Activated T-cell treated with anti-CD3 and anti-CD28 coated beads, Interleukin-2, amount 50 U/mL, for 72 hours (primary cell): ENCODE data around the gene CCDC122. TPM values are rescaled to one million over a fixed set of nuclear protein-coding genes. Genes with fewer than 3 reads are reported as not detected.
"Not testable (repeated sequence)": the region's sequence is repeated elsewhere in the genome, so short reads cannot be mapped to it uniquely, and the experiment has no call there.

Experiments used
- ATAC-seq, 2 donors: fragments of 150-1000 bp; cut with Tn5 transposase; replicated peaks in 1 of 2; 2 replicates each; pipeline ENCODE4 v1.10.0; 2021; ENCODE audit warnings: moderate library complexity in 2 of 2, mild to moderate bottlenecking in 1 of 2
- DNase-seq, 2 donors: peaks; one replicate each; pipeline ENCODE4 v3.0.0; 2021 to 2022; ENCODE audit warnings: mixed read lengths in 1 of 2
- H3K27ac Mint-ChIP-seq: one replicate; pipeline ENCODE4 v1.8.0; 2022; ENCODE audit warnings: mild to moderate bottlenecking, moderate library complexity, mixed read lengths
- H3K27me3 Mint-ChIP-seq: one replicate; pipeline ENCODE4 v1.8.0; 2022; ENCODE audit warnings: low read depth, mixed read lengths
- H3K36me3 Mint-ChIP-seq, 2 donors: one replicate each; pipeline ENCODE4 v1.8.0; 2022; ENCODE audit warnings: mixed read lengths in 2 of 2, mild to moderate bottlenecking in 1 of 2; ENCODE audit not compliant: insufficient read depth in 2 of 2
- H3K4me1 Mint-ChIP-seq: one replicate; pipeline ENCODE4 v1.8.0; 2022; ENCODE audit warnings: low read depth, mixed read lengths
- H3K4me3 Mint-ChIP-seq, 2 donors: one replicate each; pipeline ENCODE4 v1.8.0; 2022; ENCODE audit warnings: mild to moderate bottlenecking in 2 of 2, mixed read lengths in 2 of 2, moderate library complexity in 2 of 2
- H3K9me3 Mint-ChIP-seq, 2 donors: one replicate each; pipeline ENCODE4 v1.8.0; 2022; ENCODE audit warnings: mixed read lengths in 2 of 2
- total RNA-seq, 2 donors: library from RNA; stranded (reverse); gene quantifications; one replicate each; pipeline ENCODE4 v1.2.3, GENCODE V29; 2022

CCDC122 gene
- total RNA-seq, 2 donors from 2014 or later, result 2.5 to 2.8 TPM

DNA sequence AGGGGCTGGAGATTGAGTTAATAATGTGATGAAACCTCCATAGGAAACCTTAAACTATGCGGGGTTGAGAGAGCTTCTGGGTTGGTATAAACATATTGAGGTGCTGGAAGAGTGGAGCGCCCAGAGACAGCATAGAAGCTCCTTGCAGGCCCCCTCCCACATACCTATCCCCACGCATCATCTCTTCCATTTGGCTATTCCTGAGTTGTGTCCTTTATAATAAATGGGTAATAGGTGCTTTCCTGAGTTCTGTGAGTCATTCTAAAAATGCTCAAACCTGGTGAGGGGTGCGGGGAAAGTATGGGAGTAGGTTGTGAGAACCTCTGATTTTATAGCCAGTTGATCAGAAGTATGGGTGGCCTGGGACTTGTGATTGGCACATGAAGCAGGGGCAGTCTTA lies 14.6 kb downstream of the CCDC122 start:
- Mint-ChIP-seq H3K36me3 (no peaks in the 10 kb centered on the region), H3K27ac (no peak overlapping the region), H3K27me3 (no peaks in the 10 kb centered on the region), H3K4me1 (no peaks in the 10 kb centered on the region), H3K9me3 (no peaks in the 10 kb centered on the region), H3K4me3 (no peak overlapping the region)
- DNase-seq (no peak), ATAC-seq (no peak)

DNA sequence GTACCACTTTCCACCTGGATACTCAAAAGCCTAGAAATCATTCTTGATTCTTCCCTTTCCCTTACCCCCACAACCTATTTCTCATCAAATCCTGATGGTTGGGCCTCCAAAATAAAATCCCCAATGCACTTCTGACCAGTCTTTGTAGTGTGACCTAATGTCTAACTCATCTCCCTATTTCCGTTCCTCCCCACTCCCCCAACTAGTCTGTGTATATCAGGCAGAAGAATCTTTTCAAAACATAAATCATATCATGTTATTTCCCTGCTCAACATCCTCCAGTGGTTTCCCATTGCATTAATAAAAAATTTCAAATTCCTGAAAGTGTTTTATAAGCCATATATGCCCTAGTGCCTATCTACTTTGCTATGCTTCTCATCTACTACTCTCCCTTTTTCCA lies 17.7 kb downstream of the CCDC122 start:
- DNase-seq (no peak), ATAC-seq (no peak)
- no peaks in the 10 kb centered on the region for H3K27me3 Mint-ChIP-seq
- no peaks in the 10 kb centered on the region for H3K9me3 Mint-ChIP-seq
- no peak overlapping the region for H3K27ac Mint-ChIP-seq
- no peaks in the 10 kb centered on the region for H3K36me3 Mint-ChIP-seq
- no peak overlapping the region for H3K4me3 Mint-ChIP-seq
- no peaks in the 10 kb centered on the region for H3K4me1 Mint-ChIP-seq

DNA sequence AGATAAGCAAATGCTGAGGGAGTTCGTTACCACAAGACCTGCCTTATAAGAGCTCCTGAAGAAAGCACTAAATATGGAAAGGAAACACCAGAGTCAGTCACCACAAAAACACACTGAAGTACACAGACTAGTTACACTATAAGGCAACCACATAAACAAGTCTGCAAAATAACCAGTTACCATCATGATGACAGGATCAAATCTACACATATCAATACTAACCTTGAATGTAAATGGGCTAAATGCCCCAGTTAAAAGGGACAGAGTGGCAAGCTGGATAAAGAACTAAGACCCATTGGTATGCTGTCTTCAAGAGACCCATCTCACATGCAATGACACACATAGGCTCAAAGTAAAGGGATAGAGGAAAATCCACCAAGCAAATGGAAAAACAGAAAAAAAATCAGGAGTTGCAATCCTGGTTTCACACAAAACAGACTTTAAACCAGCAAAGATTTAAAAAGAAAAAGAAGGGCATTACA lies 26.6 kb downstream of the CCDC122 start:
- Mint-ChIP-seq H3K4me1 (no peaks in the 10 kb centered on the region), H3K27ac (no peak overlapping the region)

DNA sequence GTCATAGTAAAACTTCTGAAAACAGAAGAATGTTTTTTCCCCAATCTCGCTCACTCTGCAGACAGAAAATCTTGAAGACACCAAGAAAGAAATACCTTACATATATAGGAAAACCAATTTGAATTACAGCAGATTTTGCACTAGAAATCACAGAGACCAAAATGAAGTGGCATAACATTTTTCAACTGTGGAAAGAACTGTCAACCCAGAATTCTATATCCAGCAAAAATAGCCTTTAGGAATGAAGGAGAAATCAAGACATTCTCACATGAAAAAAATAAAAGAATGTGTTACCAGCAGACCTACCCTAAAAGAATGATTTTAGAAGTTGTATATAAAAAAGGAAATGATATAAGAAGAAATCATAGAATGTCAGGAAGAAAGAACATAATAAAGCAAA lies 28.7 kb downstream of the CCDC122 start:
- Mint-ChIP-seq H3K9me3 (peaks cover 35 to 37% of the 10 kb centered on the region in 2 donors), H3K27me3 (no peaks in the 10 kb centered on the region), H3K4me1 (no peaks in the 10 kb centered on the region)

More for the DNA sequence above, 26.6 kb downstream of the CCDC122 start:
- no peaks in the 10 kb centered on the region for H3K27me3 Mint-ChIP-seq
- peaks cover 35 to 37% of the 10 kb centered on the region in 2 donors for H3K9me3 Mint-ChIP-seq
- H3K4me3 Mint-ChIP-seq, result no peak overlapping the region
- no peak for ATAC-seq
- DNase-seq, result no peak
- peaks cover 18 to 39% of the 10 kb centered on the region in 2 donors for H3K36me3 Mint-ChIP-seq

DNA sequence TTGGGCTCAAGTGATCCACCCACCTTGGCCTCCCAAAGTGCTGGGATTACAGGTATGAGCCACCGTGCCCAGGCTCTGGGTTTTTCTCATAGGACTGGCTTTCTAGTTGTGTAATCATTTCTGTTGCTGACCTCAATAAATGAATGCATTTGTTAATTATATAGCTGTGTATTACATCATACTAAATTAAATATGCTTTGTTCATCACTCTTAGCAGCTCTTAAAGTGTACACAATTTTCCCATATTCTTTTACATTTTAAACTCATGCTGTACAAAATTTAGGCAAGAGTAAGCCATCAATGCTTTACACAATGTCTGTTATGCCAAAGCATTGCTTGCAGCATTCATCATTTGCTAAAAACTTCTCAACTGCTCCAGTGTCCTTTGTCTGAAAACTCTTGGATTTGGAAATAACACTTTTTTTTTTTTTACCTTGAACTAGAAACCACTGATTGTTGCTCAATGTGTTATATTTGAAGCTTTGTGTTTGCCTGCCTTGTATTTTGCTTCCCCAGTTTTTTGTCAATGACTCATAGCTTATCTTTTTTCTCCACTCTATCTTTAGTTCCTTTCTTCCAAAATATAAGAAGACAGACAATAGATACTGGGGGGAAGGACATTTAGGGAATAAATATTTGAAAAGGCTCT lies 31.4 kb downstream of the CCDC122 start:
- H3K27me3 Mint-ChIP-seq, result no peaks in the 10 kb centered on the region
- H3K4me1 Mint-ChIP-seq, result no peaks in the 10 kb centered on the region
- no peak overlapping the region for H3K27ac Mint-ChIP-seq
- H3K9me3 Mint-ChIP-seq, result peaks cover 20 to 22% of the 10 kb centered on the region in 2 donors
- H3K4me3 Mint-ChIP-seq, result no peak overlapping the region
- peaks cover 14 to 28% of the 10 kb centered on the region in 2 donors for H3K36me3 Mint-ChIP-seq
- ATAC-seq (no peak), DNase-seq (no peak)

More for the DNA sequence above, 28.7 kb downstream of the CCDC122 start:
- H3K27ac Mint-ChIP-seq, result no peak overlapping the region
- ATAC-seq (no peak), DNase-seq (no peak)
- peaks cover 18 to 39% of the 10 kb centered on the region in 2 donors for H3K36me3 Mint-ChIP-seq
- H3K4me3 Mint-ChIP-seq, result no peak overlapping the region

DNA sequence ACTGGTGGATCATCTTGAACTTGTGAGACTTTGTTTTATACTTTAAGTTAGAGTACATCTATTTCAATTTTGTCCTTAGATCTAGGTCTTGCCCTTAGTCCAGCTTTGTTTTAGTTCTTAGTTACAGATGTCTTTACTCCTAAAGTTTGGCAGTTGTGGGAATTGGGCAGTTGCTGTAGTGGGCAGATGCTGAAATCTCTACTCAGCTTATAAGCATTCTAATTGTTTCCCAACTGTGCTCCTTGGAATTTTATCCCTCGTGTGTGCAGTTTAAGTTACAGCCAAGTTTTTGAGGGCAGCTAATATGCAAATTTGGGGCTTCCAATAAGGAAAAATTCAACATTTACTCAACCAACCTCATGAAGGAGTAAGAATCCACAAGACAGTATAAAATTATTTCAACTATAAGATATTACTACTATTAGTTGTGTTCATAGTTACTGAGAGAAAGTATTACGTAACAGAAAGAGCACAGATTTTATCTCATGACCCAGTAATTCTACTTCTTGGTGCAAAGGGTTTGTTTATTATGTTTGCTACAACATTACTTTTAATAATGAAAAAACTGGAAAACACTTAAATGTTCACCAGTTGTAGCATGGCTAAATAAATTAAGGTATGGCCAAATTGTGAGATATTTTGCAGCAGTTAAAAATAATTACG lies 32.9 kb downstream of the CCDC122 start:
- ATAC-seq, result no peak
- no peak for DNase-seq
- Mint-ChIP-seq H3K4me3 (no peak overlapping the region), H3K9me3 (peaks cover 9 to 10% of the 10 kb centered on the region in 2 donors), H3K27me3 (no peaks in the 10 kb centered on the region), H3K4me1 (no peaks in the 10 kb centered on the region), H3K27ac (no peak overlapping the region), H3K36me3 (peaks cover 7 to 16% of the 10 kb centered on the region in 2 donors)

DNA sequence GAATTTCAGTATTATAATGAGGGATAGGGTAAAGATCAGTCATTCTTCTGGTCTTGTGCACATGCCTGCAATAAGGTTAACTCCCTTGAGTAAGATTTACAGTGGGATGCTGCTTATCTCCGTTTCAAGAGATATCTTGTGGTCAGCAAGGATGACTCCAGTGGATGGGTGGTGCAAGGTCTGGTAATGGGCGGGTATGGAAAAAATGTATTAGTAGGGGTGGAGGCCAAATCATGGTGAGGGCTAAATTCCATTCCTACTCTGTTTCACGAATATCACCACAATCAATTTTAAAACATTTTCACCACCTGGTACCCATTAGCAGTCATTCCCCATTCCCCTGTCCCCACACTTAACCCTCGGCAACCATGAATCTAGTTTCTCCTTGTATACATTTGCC lies 40.6 kb downstream of the CCDC122 start:
- no peaks in the 10 kb centered on the region for H3K27me3 Mint-ChIP-seq
- no peaks in the 10 kb centered on the region for H3K4me1 Mint-ChIP-seq
- no peak overlapping the region for H3K4me3 Mint-ChIP-seq
- H3K9me3 Mint-ChIP-seq, result peaks cover 0 to 2% of the 10 kb centered on the region in 2 donors
- ATAC-seq, result no peak
- DNase-seq, result no peak
- peaks cover 0 to 2% of the 10 kb centered on the region in 2 donors for H3K36me3 Mint-ChIP-seq
- no peak overlapping the region for H3K27ac Mint-ChIP-seq

DNA sequence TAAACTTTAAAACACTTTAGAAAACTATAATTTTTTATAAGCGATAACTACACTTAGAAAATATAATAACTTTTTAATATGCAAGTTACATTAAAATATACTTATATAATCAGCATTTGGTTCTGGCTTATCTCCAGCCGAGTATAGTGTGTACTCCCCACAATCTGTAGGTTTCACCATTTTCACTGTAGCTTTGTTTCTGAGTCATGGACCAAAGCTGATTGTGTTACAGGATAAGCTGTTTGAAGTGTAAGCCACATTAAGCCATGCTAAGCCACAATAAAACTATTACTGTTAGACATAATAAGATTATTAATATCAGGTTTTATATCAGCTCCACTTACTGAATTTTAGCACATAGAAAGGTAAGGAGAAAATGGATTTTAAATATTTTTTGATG lies 43.8 kb downstream of the CCDC122 start:
- Mint-ChIP-seq H3K27ac (no peak overlapping the region), H3K4me1 (no peaks in the 10 kb centered on the region), H3K4me3 (no peak overlapping the region), H3K9me3 (peaks cover 0 to 2% of the 10 kb centered on the region in 2 donors), H3K27me3 (peaks cover 7% of the 10 kb centered on the region), H3K36me3 (peaks cover 0 to under 1% of the 10 kb centered on the region in 2 donors)
- no peak for ATAC-seq
- no peak for DNase-seq

DNA sequence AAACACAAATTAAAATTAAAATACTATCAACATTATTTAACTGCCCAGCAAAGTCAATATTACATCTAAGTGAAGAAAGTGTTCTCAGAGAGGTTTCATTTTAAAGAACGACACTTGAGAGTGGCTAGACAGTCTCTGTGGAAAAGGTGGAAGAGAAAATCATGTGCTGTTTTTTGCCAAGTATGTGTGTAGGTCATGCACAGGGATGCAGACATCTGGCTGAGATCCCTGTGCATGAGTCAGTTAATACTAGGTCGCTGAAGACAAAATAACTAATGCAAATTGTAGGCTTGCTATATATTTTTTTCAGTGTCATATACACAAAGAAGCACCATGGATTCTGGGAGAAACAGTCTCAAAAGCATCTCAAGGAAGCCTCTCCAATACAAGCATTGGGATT lies 48.5 kb downstream of the CCDC122 start:
- DNase-seq (no peak), ATAC-seq (no peak)
- H3K36me3 Mint-ChIP-seq, result no peaks in the 10 kb centered on the region
- no peaks in the 10 kb centered on the region for H3K4me1 Mint-ChIP-seq
- peaks cover 0 to 2% of the 10 kb centered on the region in 2 donors for H3K9me3 Mint-ChIP-seq
- no peak overlapping the region for H3K4me3 Mint-ChIP-seq
- H3K27me3 Mint-ChIP-seq, result peaks cover 15% of the 10 kb centered on the region
- H3K27ac Mint-ChIP-seq, result no peak overlapping the region

DNA sequence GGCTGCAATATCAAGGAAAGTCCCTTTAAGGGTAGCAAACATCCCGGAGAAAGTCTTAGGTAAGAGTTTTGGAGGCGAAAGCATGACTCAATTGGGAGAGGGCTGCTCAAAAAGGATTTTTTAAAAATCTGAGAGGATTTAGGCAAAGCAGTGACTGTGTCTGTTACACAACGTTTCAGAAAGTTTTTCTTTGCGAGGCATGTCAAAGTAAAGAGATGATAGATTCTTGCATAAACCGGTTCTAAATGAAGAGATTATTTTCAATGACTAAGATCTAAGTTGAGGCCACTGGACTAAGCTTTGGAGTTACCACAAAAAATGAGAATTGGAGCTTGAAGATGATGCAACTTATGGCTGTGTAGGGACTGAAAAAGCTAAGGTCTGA lies 49.1 kb downstream of the CCDC122 start:
- Mint-ChIP-seq H3K4me3 (no peak overlapping the region), H3K9me3 (peaks cover 0 to 2% of the 10 kb centered on the region in 2 donors), H3K4me1 (no peaks in the 10 kb centered on the region), H3K36me3 (no peaks in the 10 kb centered on the region), H3K27me3 (peaks cover 15% of the 10 kb centered on the region), H3K27ac (no peak overlapping the region)
- no peak for DNase-seq
- ATAC-seq, result no peak

DNA sequence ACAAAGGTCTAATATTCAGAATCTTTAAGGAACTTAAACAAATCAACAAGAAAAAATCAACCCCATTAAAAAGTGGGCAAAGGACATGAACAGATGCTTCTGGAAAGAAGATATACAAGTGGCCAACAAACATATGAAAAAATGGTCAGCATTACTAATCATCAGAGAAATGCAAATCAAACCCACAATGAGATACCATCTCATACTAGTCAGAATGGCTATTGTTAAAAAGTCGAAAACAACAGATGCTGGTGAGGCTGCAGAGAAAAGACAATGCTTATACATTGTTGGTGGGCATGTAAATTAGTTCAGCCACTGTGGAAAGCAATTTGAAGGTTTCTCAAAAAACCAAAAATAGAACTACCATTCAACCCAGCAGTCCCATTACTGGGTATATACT lies 54.9 kb downstream of the CCDC122 start:
- not testable (repeated sequence) for H3K27ac Mint-ChIP-seq, H3K4me1 Mint-ChIP-seq, H3K9me3 Mint-ChIP-seq, H3K4me3 Mint-ChIP-seq, DNase-seq, ATAC-seq, H3K36me3 Mint-ChIP-seq
- peaks cover 15% of the 10 kb centered on the region for H3K27me3 Mint-ChIP-seq

DNA sequence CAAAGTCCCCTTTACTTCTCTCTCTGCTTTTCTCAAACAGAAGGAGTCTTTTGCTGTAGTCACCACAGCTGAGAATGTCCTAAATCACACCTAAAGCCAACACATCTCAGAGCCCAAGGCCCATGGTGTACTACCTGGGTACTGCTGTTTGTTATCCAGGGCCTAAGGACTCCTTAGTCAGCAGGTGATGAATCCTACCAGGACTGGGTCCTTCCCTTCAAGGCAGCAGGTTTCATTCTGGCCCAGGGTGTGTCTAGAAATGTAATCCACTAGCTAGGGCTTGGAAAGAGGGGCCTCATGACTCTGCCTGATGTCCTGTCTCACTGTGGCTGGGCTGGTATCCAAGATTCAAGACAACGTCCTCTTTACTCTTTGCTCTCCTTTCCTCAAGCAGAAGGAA lies 56.6 kb downstream of the CCDC122 start:
- Mint-ChIP-seq H3K36me3 (no peaks in the 10 kb centered on the region), H3K4me3 (no peak overlapping the region), H3K9me3 (peaks cover 0 to 1% of the 10 kb centered on the region in 2 donors), H3K4me1 (no peaks in the 10 kb centered on the region), H3K27ac (no peak overlapping the region), H3K27me3 (peaks cover 19% of the 10 kb centered on the region)
- ATAC-seq (no peak), DNase-seq (no peak)

DNA sequence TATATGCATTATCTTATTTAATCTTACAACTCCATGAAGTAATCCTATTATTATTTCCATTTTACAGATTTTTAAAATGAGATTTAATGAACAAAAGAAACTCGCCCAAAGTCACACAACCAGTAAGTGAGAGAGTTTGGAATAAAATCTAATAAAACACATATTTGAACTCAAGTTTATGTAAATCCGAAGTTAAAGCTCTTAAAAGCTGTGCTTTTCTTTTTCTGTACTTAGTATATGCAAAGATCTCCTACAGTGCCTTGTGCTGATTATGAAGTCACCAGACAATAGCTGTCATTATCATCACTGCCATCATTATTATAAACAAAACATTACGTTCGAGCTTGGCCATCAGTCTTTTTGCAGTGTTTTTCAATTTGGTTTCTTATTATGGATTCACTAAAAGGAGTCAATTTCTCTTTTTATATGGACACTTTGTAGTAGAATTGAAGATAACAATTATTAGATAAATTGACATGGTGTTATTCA lies 63.1 kb downstream of the CCDC122 start:
- ATAC-seq (no peak), DNase-seq (no peak)
- H3K4me3 Mint-ChIP-seq, result no peak overlapping the region
- no peaks in the 10 kb centered on the region for H3K4me1 Mint-ChIP-seq
- H3K9me3 Mint-ChIP-seq, result peaks cover 0 to 1% of the 10 kb centered on the region in 2 donors
- no peaks in the 10 kb centered on the region for H3K36me3 Mint-ChIP-seq
- peaks cover 29% of the 10 kb centered on the region for H3K27me3 Mint-ChIP-seq
- H3K27ac Mint-ChIP-seq, result no peak overlapping the region
